Suppressor macrophage (primary cell): Measurements from ENCODE around the gene CROCC.
"Not testable (repeated sequence)": the region's sequence is repeated elsewhere in the genome, so short reads cannot be mapped to it uniquely, and the experiment has no call there.

Experiments used
- DNase-seq, 4 experiments: peaks; one replicate each; pipeline ENCODE4 v3.0.0-alpha.2; 2020 to 2022

Gene CROCC

GRCh38 chr1:16938351-16939321, 16.9 kb downstream of the CROCC start:
- no peak for DNase-seq

- DNase-seq, result not testable (repeated sequence)
Measured at GRCh38 chr1:16939386-16940180, 17.9 kb downstream of the CROCC start.

- no peak for DNase-seq
Measured at GRCh38 chr1:16944038-16944437, 22.3 kb downstream of the CROCC start.

DNA sequence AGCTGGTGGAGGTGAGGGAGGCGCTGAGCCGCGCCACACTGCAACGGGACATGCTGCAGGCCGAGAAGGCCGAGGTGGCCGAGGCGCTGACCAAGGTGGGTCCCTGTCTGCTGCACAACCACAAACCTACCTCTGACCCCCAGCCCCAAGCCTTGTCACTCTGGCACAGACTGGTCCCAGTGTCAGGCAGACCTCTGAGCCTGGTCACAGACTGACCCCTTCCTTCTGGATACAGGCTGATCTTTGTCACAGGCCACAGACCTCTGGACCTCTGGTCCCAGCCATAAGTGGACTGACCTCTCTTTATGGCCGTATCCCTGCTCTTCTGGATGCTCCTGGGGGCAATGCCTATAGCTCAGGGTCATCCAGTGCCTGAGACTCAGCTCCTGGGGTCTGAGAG, 23.8 kb downstream of the CROCC start:
- DNase-seq, result not testable (repeated sequence)

- DNase-seq, result not testable (repeated sequence)
Measured at GRCh38 chr1:16946185-16946584, 24.5 kb downstream of the CROCC start.

DNA sequence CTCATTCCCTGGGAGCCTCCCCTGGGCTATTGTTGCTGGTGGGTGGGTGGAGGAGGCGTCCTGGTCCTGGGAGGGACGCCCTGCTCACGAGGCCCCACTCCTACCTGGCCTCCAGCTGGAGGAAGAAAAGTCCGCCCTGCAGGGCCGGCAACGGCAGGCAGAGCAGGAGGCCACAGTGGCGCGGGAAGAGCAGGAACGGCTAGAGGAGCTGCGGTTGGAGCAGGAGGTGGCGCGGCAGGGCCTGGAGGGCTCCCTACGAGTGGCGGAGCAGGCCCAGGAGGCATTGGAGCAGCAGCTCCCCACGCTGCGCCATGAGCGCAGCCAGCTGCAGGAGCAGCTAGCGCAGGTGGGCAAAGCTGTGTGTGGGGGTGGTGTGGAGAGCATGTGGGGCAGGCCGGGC, 24.9 kb downstream of the CROCC start:
- no peak for DNase-seq

DNA sequence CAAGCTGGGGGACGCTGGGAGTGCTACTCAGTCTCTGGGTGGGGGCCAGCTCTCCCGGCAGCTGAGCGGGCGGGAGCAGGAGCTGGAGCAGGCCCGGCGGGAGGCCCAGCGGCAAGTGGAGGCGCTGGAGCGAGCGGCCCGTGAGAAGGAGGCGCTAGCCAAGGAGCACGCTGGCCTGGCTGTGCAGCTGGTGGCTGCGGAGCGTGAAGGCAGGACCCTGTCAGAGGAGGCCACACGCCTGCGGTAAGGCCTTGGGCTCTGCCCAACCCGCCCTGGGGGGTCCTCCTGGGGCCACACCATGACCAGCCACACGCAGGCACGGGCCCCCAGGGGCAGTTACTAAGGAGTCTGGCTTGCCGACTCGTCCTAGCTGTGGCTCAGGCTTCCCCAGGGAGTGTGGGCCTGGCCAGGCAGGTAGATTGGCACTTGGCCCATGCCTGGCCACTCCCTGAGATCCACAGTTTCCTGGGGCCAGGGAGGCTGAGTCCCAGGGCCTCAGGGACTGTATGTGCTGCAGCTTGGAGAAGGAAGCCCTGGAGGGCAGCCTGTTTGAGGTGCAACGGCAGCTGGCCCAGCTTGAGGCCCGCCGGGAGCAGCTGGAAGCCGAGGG, 26.7 kb downstream of the CROCC start:
- not testable (repeated sequence) for DNase-seq

- DNase-seq, result not testable (repeated sequence)
Measured at GRCh38 chr1:16949026-16949425, 27.3 kb downstream of the CROCC start.

- not testable (repeated sequence) for DNase-seq
Measured at GRCh38 chr1:16952376-16952775, 30.6 kb downstream of the CROCC start.

DNA sequence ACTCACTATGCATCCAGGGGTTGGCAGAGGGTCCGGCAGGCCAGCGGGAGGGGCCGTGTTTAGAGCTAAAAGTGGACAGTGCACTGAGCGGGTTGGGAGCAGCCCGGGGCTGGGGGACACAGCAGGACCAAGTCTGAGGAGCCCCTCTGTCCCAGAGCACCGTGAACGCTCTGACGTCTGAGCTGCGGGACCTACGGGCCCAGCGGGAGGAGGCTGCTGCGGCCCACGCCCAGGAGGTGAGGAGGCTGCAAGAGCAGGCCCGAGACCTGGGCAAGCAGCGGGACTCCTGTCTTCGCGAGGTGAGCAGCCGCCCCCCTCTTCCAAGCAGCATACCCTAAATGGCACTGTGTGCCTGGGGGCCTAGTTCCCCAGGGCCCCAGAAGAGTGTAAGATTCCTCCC, 32.8 kb downstream of the CROCC start:
- no peak for DNase-seq

DNA sequence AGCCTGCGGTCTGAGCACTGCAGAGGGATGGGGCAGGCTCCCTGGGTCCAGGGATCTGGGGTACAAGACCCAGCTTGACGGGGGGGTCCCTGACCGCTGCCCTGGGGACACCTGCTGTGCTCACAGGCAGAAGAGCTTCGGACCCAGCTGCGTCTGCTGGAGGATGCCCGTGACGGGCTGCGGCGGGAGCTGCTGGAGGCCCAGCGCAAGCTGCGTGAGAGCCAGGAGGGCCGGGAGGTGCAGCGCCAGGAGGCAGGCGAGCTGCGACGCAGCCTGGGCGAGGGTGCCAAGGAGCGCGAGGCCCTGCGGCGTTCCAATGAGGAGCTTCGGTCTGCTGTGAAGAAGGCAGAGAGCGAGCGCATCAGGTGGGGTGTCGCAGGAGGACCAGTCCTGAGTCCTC, 33.5 kb downstream of the CROCC start:
- no peak for DNase-seq

DNA sequence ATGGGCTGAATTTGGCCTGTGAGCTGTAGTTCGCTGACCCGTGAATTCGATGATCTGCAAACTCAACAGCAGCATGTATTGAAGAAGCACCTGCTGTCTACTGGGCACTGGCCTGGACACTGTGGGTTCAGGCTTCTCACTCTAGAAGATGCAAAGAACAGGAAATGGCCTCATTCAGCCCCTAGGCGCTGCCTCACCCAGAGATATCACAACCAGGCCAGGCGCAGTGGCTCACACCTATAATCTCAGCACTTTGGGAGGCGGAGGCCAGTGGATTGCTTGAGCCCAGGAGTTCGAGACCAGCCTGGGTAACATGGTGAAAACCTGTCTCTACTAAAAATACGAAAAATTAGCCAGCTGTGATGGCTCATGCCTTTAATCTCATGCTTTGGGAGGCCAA, 35.0 kb downstream of the CROCC start:
- DNase-seq, result no peak

DNA sequence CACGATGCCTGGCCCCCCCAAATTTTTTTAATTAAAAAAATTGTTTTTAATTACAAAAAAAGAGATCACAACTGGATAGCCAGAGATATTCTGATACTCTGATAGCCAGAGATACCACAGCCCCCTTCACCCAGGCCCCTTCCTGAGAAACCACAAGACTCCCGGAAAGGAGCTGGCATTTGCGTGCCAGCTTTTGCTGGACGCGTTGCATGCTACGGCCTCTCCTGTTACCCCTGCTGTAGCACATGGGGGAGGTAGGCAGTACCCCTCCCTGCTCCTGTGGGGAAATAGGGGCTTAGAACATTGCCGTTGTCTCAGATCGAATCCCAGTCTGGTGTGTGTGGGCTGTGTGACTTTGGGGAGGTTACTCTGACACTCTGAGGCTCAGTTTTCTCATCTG, 36.0 kb downstream of the CROCC start:
- no peak for DNase-seq

DNA sequence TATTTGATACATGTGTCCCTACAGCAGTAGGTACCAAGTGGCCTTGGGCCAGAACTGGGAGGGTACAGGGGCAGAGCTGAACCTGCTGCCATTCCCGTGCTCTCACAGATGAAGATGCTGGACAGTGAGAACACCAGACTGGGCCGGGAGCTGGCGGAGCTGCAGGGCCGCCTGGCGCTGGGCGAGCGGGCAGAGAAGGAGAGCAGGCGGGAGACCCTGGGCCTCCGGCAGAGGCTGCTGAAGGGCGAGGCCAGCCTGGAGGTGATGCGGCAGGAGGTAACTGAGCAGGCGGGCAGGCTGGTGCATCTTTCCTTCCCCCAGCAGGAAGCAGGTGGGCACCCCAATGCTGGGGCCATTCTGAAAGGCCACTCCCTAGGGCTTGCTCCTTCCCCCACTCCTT, 36.7 kb downstream of the CROCC start:
- DNase-seq, result no peak

GRCh38 chr1:16960560-16961296, 39.0 kb downstream of the CROCC start:
- DNase-seq, result peak; percentile 82 to 93 (median 88)

- no peak for DNase-seq
Measured at GRCh38 chr1:16961297-16962133, 39.8 kb downstream of the CROCC start.

GRCh38 chr1:16964169-16964568, 42.4 kb downstream of the CROCC start:
- DNase-seq, result not testable (repeated sequence)

DNA sequence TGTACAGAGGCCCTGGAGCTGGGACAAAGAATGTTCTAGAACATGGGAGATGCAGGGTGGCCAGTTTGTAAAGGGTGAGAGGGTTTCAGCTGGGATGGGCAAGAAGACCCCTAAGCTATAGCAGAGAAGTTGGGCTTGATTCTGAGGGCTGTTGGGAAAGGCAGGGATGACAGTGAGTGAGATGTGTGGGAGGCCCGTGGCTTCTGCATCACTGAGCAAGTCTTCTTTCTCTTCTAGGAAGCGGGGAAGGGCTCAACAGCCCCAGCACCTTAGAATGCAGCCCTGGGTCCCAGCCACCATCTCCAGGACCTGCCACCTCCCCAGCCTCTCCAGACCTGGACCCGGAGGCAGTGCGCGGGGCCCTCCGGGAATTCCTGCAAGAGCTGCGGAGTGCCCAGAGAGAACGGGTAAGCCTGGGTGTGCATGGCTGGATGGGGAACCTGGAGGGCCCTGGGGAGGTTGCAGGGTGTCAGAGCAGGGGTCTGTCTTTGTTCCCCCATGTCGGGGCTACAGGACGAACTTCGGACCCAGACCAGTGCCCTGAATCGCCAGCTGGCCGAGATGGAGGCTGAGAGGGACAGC, 43.8 kb downstream of the CROCC start:
- peak in 1 of 4 experiments; percentile 20 for DNase-seq

DNA sequence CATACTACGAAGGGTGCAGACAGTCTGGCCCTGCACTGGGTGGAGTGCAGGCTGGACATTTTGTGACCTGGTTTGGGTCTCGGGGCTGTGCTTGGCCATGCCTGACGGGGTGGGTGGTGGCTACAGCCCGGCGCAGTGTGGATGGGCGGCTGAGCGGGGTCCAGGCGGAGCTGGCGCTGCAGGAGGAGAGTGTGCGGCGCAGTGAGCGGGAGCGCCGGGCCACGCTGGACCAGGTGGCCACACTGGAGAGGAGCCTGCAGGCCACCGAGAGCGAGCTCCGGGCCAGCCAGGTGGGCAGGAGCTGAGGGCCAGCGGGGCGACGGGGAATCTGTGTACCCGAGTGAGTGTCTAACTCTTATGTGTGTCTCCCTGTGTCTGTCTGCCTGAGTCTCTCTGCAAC, 44.6 kb downstream of the CROCC start:
- DNase-seq, result no peak

- no peak for DNase-seq
Measured at GRCh38 chr1:16967095-16967575, 45.4 kb downstream of the CROCC start.

GRCh38 chr1:16967962-16968361, 46.2 kb downstream of the CROCC start:
- no peak for DNase-seq
